HG03521 (cell line): ENCODE data around the gene FAM222B.
"Not testable (repeated sequence)": the region's sequence is repeated elsewhere in the genome, so short reads cannot be mapped to it uniquely, and the experiment has no call there.

Experiments
- ATAC-seq: cut with Tn5 transposase; IDR thresholded peaks from one replicate; pipeline ENCODE4 v1.9.1; 2021; ENCODE audit warnings: mild to moderate bottlenecking, moderate library complexity; ENCODE audit not compliant: unreplicated experiment

Gene FAM222B

DNA sequence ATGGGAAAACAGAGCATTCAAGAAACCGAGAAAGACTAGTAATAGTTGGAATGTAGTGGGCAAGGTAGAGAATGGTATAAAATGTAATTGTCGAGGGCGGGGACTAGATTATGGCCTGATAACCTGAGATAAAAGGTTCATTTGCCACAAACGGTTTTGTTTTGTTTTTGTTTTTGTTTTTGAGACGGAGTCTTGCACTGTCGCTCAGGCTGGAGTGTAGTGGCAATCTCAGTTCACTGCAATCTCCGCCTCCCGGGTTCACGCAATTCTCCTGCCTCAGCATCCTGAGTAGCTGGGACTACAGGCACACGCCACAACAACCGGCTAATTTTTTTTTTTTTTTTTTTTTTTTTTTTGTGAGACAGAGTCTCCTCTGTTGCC lies 112.7 kb downstream of the FAM222B start:
- ATAC-seq, result no peak

DNA sequence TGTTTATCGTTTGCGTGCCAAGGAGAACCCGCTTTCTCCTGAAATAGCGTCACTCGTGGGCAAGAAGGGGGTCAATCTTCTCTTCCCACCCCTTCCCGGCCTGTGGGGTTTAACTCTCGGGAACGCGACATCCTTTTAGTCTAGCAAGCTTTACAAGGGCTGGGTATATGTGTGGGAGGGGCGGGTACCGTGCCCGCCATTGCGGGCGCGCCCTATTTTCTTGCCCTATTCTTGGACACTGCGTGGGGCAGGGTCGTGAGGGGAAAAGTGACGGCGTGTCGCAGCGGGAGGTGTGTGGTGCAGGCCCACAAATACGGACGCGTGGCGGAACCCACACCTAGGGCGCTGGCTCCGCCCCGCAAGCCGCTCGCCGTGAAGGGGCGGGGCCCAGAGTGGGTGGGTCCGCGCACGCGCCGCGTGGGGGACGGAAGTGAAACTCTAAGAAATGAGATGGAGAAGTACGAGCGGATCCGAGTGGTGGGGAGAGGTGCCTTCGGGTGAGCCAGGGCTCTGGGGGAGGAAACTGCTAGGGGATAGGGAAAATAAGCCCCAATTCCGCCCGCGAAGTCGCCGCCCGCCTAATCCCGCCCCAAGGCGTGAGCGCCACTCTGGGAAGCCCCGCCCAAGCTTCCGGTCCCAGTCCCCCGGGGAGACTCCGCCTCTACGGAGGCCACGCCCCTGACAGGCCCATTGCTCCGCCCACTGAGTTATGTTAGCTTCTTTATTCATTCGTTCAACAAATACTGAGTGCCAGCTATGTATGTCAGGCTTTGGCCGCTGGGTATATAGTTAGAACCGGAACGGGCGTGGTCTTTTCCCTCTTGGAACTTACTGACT lies 114.0 kb downstream of the FAM222B start, which contains the start of gene NEK8:
Gene NEK8, plus strand, starts transcription at position 425 of the 837 bp plus-strand sequence. Its CDS starts 26 bp downstream, at position 451.
- ATAC-seq, result peak; percentile 44

GRCh38 chr17:28726627-28727491 lies 115.7 kb downstream of the FAM222B start:
- ATAC-seq, result peak; percentile 36

DNA sequence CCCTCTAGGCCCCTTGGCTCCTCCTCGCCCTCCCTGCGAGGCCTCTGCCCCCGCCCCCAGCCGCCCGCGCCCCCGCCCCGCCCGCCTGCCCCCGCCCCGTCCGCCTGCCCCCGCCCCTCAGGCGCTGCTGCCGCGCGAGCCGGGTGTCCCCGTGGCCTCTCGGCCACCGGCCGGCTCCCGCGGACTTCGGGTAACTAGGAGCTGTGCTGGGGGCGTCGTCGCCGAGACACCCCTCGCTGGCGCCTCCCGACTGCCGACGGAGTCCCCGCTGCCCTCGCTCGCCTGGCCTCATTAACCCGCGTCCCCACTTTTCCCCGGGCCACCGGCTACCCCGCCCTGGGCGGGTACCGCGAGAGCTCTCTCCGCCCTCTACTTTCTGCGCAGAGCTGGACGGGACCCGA lies 116.4 kb downstream of the FAM222B start, which contains the start of gene TLCD1:
Gene TLCD1, minus strand, starts transcription at position 8 of the 401 bp plus-strand sequence. CDS start 136 bp downstream, outside the sequence.
- ATAC-seq, result no peak

- ATAC-seq, result no peak
Measured at GRCh38 chr17:28725660-28726225, 116.8 kb downstream of the FAM222B start.

- no peak for ATAC-seq
Measured at GRCh38 chr17:28725166-28725659, 117.4 kb downstream of the FAM222B start.

GRCh38 chr17:28724500-28725165 lies 118.0 kb downstream of the FAM222B start:
- no peak for ATAC-seq

GRCh38 chr17:28723836-28724499 lies 118.6 kb downstream of the FAM222B start:
- not testable (repeated sequence) for ATAC-seq

GRCh38 chr17:28723159-28723835 lies 119.3 kb downstream of the FAM222B start:
- no peak for ATAC-seq

DNA sequence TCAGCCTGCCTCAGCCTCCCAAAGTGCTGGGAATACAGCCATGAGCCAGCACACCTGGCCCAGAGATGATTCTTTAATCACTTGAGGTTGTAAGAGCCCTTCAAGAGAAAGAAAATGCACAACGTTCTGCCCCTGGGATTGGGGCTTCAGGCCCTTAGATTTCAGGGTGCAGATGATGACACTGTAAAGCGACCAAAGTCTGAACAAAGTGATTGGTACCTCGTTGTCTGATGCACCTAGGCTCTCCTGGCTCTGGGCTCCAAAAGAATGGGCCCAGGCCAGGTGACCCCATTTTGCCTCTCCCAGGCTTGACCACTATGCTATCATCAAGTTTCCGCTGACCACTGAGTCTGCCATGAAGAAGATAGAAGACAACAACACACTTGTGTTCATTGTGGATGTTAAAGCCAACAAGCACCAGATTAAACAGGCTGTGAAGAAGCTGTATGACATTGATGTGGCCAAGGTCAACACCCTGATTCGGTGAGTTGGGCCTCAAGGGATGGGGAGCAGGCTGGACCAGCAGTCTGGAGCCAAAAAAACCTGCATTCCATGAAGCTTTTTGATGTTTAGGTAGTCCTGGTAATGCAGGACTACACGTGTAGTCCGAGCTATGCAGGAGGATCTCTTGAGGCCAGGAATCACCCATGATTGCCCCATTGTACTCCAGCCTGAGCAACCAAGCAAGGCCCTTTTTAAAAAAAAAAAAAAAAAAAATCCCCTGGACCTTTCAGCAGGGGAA lies 120.0 kb downstream of the FAM222B start:
- no peak for ATAC-seq

DNA sequence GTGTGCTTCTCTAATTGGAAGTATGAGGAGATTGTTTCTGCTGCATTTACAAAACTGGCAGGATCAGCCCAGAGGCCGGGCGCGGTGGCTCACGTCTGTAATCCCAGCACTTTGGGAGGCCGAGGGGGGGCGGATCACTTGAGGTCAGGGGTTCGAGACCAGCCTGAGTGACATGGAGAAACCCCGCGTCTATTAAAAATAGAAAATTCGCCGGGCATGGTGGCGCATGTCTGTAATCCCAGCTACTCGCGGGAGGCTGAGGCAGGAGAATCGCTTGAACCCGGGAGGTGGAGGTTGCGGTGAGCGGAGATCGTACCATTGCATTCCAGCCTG lies 121.6 kb downstream of the FAM222B start:
- ATAC-seq, result not testable (repeated sequence)

GRCh38 chr17:28720247-28720996 lies 122.2 kb downstream of the FAM222B start:
- ATAC-seq, result no peak

DNA sequence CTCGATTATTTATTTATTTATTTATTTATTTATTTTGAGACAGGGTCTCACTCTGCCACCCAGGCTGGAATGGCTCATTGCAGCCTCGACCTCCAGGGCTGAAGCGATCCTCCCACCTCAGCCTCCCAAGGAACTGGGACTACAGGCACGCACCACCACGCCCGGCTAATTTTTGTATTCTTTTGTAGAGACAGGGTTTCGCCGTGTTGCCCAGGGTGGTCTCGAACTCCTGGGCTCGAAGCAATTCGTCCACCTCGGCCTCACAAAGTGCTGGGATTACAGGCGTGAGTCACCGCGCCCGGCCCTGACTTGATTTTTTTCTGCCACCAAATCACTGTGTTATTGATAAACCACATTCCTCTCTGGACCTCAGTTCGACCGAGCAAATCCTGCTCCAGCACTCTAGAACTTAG lies 123.6 kb downstream of the FAM222B start:
- no peak for ATAC-seq

DNA sequence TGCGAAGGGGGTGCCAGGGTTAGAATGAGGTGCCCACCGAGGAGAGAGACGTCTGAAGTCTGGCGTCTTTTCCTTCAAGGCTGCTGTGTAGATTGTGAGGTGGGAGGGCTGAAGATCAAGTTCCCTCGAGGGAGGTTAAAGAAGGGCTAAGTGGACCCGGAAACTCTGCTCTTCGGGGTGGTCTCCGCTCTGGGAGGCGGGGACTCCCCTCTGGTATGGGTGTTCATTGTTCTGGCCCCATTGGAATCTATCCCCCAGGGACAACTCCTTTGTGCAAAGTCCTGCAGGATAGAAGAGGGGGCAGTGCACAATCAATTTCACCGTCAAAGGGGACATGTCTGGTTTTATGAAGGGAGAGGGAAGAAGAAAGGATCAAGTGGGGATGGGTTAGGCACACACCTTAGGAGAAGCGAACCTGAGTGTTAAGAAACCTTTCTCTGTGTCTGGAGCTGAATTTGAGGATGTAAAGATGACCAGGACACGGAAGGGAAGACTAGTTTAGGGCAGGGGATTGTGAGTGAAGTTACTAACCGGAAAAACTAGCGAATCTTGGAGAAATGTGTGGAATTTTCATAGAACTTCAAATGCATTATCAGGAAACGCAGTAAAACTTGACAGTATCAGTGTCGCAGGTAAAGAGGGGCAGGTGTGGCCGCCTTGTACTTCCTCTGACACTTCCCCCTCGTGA lies 124.1 kb downstream of the FAM222B start:
- no peak for ATAC-seq

GRCh38 chr17:28717578-28718332 lies 124.8 kb downstream of the FAM222B start, which contains the start of gene RAB34:
TSS of gene RAB34 (minus strand) at chr17:28717868. CDS start at chr17:28717266, 602 bp downstream.
- ATAC-seq, result no peak

DNA sequence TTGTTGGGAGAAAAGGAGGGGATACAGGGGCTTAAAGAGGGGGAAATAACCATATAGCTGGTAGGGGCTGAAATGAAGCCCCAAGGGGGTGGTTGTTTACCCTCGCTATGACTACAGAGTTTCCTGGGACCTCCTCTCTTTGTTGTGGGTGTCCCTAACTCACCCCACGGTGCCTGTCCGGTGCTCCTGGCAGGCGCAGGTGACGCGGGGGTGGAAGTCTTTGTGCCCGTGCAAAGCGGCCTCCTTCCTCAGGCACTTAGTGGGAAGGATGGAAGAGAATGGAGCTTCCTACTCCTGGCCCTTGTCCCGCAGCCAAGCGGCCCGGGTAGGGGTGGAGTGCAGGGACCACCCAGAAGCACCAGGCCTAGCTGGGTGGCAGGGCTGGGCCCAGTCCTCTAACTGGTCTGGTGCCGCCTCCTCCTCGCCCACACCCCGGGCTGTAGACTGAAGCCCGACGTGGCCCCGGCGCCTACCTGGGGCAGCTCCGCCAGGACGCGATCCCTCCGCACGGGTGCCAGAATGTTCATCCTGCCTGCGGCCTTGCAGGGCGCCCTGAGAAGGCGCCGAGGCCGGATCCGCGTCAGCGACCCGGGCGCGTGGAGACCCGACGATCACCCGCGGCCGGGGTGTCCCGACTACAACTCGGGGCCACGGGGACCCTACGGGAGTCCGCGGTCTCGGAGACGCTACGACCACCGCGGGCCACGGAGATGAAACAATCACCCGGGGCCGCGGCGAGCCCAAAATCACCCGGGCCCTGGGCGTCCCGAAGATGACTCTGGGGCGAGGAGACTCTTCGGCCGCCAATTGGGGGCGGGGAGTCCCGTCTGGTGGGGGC lies 125.6 kb downstream of the FAM222B start:
- ATAC-seq, result no peak
